GM19351 (cell line): Measurements from ENCODE around the gene STPG1.
A peak's percentile ranks its signal among the peaks of the same experiment; 100 is the strongest.

Experiments
- ATAC-seq: cut with Tn5 transposase; IDR thresholded peaks from one replicate; pipeline ENCODE4 v1.9.1; 2021; ENCODE audit warnings: mild to moderate bottlenecking, moderate library complexity; ENCODE audit not compliant: unreplicated experiment

The STPG1 gene

GRCh38 chr1:24426744-24427544 lies 13.4 kb upstream of the STPG1 start:
- ATAC-seq = no peak

GRCh38 chr1:24425922-24426321 lies 12.3 kb upstream of the STPG1 start:
- no peak for ATAC-seq

DNA sequence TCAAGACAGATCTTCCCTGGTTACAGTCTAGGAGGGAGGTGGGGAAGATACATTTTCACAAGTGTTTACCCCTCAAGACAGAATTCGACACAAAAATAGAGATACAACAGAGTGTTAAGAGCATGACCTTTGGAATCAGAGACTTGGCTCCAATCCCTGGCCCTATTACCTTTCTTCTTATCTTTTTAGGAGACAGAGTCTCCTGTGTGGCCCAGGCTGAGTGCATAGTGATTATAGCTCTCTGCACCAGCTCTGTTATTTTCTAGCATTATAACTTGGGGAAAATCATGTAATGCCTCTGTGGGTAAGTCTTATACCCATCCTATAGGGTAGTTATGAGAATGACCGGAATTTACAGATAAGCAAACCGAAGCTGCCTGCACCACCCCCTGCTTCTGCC lies 11.9 kb upstream of the STPG1 start:
- no peak for ATAC-seq

DNA sequence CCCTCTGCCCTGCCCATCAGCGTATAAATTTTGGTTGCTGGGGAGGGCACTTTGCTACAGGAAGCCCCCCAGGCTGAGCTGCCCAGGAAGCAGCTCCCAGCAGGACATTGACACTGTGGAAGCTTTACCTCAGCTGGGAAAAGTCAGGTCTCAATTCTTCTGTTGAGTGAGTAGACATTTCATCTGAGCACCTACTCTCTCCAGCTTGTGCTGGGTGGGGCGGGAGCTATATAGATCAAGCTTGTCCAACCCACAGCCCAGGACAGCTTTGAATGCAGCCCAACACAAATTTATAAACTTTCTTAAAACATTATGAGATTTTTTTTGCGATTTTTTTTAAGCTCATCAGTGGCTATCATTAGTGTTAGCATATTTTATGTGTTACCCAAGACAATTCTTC lies 11.4 kb upstream of the STPG1 start:
- ATAC-seq = no peak

- ATAC-seq = no peak
Observed at GRCh38 chr1:24424207-24424606, 10.6 kb upstream of the STPG1 start.

GRCh38 chr1:24421502-24421901 lies 7.9 kb upstream of the STPG1 start:
- no peak for ATAC-seq

DNA sequence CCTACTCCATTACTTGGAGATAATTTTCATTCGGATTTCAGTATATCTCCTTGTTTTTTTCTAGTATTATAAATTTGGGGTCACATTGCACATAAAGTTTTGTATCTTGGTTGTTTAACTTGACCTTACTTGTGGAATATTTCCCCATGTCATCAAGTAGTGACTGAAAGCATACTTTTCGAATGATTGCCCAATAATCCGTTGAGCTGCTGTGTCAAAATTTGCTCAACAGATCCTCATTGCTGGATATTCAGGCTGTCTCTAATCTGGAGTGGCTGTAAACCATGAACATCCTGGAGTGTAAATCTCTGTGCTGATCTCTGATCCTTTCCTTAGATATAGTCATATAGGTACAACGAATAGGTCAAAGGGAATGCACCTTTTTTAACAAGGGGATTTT lies 7.0 kb upstream of the STPG1 start:
- ATAC-seq = no peak

GRCh38 chr1:24418898-24419628 lies 5.5 kb upstream of the STPG1 start:
- no peak for ATAC-seq

GRCh38 chr1:24417681-24418080 lies 4.1 kb upstream of the STPG1 start:
- no peak for ATAC-seq

- ATAC-seq = no peak
Observed at GRCh38 chr1:24416666-24417391, 3.2 kb upstream of the STPG1 start.

DNA sequence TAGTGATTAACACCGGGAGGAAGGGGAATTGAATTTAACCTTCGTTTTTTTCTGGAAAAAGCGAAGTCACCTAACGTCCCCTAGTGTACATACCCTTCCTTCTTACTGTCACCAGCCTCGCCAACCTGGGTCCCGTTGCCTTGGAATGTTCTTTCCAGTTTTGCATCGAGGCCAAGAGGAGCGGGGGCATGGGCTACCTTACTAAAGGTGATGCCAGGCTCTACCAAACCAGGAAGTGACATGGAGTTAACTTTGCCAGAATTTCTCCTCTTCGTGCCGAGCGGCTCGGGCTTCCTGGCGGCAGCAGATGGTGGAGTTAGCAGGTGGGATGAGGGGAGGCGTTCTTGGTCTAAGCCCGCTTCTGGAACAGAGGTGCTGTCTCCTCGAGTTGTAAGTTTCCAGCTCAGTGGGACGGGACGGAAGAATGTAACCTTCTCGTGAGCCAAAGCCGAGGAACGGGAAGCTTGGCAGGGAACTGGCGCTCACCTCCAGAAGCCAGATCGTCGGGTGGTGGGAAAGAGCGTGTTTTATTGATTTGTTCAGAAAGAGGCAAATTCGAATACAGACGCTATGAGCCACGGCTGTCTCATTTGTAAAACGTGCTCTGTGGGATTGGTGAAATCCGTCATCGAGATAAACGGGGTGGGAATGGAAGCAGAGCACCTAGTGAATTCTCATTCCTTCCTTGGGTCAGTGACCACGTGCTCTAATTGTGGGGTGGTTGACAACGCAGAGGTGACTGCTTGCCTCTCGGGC lies 2.5 kb upstream of the STPG1 start:
- peak; percentile 2 for ATAC-seq

DNA sequence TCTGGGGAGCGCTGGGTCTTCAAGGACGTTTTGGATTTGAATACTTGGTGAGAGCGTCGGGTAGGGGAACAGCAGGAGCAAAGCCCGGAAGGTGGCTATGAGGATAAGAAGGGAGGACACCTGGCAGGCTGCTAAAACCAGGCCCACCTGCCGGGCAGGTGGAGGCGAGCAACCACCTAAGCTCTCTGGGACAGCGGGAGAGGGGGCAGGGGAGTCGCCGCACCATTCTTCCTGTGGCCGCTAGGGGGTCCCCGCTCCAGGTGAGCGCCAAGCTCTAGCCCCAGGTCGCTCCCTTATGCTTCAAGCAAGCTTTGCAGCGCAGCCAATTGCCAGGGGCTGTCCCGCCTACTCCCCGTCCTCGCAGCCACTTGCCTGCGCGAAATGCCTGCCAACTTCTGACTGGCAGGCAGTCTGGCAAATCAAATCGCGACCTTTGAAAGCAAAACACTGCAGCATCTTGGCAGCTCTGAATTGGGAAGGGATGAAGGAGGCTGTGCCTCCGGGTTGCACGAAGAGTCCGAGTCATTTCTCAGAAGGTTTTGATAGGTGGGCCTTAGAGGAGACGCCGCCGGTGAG lies 1.8 kb upstream of the STPG1 start, which contains the start of gene NIPAL3:
Gene NIPAL3, plus strand, starts transcription at position 469 of the 576 bp plus-strand sequence. CDS start 3,746 bp downstream, outside the sequence.
- peak; percentile 94 for ATAC-seq

- no peak for ATAC-seq
Observed at GRCh38 chr1:24414775-24415333, 1.3 kb upstream of the STPG1 start.

- ATAC-seq = no peak
Observed at GRCh38 chr1:24412408-24412807, 1.2 kb downstream of the STPG1 start.

GRCh38 chr1:24411963-24412362 lies 1.6 kb downstream of the STPG1 start:
- no peak for ATAC-seq

DNA sequence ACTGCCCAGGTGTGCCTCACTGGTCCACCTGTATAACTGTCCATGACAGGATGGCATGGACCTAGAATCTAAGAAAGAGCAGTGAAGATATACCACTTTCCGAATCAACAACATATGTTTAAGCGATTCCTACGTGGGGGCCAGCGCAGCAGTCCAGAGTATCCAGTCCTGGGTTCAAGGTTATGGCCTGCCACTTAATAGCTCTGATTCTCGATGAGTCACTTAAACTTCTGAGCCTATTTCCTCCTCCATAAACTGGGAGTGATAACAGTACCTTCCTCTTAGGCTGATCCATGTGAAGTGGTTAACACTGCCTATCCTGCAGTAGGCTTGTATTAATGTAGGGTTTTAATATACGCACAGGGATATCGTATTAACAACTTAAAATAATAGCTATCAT lies 2.8 kb downstream of the STPG1 start:
- ATAC-seq = no peak

GRCh38 chr1:24409535-24409934 lies 4.0 kb downstream of the STPG1 start:
- ATAC-seq = no peak

DNA sequence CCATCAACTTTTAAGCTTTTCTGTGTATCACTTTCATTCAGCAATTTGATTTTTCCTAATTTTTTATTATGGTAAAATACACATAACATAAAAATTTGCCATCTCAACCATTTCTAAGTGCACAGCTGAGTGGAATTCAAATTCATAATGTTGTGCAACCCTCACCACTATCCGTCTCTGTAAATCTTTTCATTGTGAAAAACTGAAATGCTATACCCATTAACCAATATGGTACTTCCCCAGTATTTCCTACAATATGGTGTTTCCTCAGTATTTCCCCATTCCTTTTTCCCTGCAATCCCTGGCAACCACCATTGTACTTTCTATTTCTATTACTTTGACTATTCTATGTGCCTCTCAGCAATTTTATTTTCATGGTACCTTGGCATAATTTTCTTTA lies 6.8 kb downstream of the STPG1 start:
- ATAC-seq = no peak

GRCh38 chr1:24403806-24404205 lies 9.8 kb downstream of the STPG1 start:
- ATAC-seq = no peak

DNA sequence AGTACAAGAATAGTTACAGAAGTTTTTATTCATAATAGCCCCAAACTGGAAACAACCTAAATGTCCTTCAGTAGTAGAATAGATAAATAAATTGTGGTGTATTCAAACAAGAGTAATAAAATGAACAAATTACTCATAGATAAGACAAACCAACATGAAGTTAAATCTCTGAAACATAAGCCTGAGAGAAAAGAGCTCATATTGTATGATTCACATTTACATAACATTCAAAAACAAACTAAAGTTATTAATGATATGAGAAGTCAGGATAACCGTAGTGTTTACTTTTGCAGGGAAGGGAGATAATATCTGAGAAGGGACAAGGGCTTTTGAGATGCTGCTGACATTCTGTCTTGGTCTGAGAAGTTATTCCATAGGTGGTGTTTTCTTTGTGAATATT lies 13.5 kb downstream of the STPG1 start:
- no peak for ATAC-seq
